GM19395 (cell line): Measurements from ENCODE around the gene SRPRA.

ENCODE experiments used
- ATAC-seq: cut with Tn5 transposase; IDR thresholded peaks from one replicate; pipeline ENCODE4 v1.9.1; 2021; ENCODE audit warnings: mild to moderate bottlenecking, moderate library complexity; ENCODE audit not compliant: unreplicated experiment

The SRPRA gene

GRCh38 chr11:126231725-126232459 lies 36.8 kb downstream of the SRPRA start:
- no peak for ATAC-seq

- no peak for ATAC-seq
These were observed 38.7 kb downstream of the SRPRA start for GRCh38 chr11:126229858-126230540.

GRCh38 chr11:126226334-126227084 lies 42.2 kb downstream of the SRPRA start:
- ATAC-seq, result no peak

GRCh38 chr11:126225295-126225665 lies 43.4 kb downstream of the SRPRA start:
- ATAC-seq, result no peak

GRCh38 chr11:126224647-126225294 lies 43.9 kb downstream of the SRPRA start:
- ATAC-seq, result no peak

- no peak for ATAC-seq
These were observed 49.1 kb downstream of the SRPRA start for GRCh38 chr11:126219547-126219946.

- no peak for ATAC-seq
These were observed 51.2 kb downstream of the SRPRA start for GRCh38 chr11:126217491-126217890.

GRCh38 chr11:126216526-126217305 lies 52.0 kb downstream of the SRPRA start:
- ATAC-seq, result no peak

GRCh38 chr11:126214841-126215240 lies 53.9 kb downstream of the SRPRA start:
- no peak for ATAC-seq

- no peak for ATAC-seq
These were observed 54.3 kb downstream of the SRPRA start for GRCh38 chr11:126214441-126214840.
